Tibial nerve (tissue), 4 donors: Measurements from ENCODE around the gene VWCE. TPM values are rescaled to one million over a fixed set of nuclear protein-coding genes. Genes with fewer than 3 reads are reported as not detected.
"Not testable (repeated sequence)": the region's sequence is repeated elsewhere in the genome, so short reads cannot be mapped to it uniquely, and the experiment has no call there.

Source experiments
- DNase-seq, 2 donors: peaks; one replicate each; pipeline ENCODE4 v3.0.0-alpha.2; 2019; ENCODE audit warnings: low spot score in 2 of 2
- H3K27ac ChIP-seq, 4 donors: fragments of 200-600 bp; sonication (generic) in 3 of 4; one replicate each; pipeline ENCODE4 v1.5.1; 2017 to 2019; ENCODE audit warnings: mild to moderate bottlenecking in 1 of 4
- H3K27me3 ChIP-seq, 2 donors: fragments of 200-600 bp; sonication (generic) in 1 of 2; one replicate each; pipeline versions ENCODE4 v1.5.1 to v1.6.0; 2017 to 2019
- H3K36me3 ChIP-seq, 3 donors: fragments of 200-600 bp; sonication (generic); one replicate each; pipeline ENCODE4 v1.5.1; 2018 to 2019
- H3K4me1 ChIP-seq, 4 donors: fragments of 200-600 bp; sonication (generic) in 3 of 4; one replicate each; pipeline ENCODE4 v1.5.1; 2017 to 2019
- H3K4me3 ChIP-seq, 4 donors: fragments of 200-600 bp; sonication (generic) in 3 of 4; one replicate each; pipeline ENCODE4 v1.5.1; 2017 to 2019; ENCODE audit warnings: mild to moderate bottlenecking in 1 of 4, moderate library complexity in 1 of 4
- H3K9me3 ChIP-seq, 4 donors: fragments of 200-600 bp; sonication (generic) in 3 of 4; one replicate each; pipeline ENCODE4 v1.5.1; 2017 to 2019
- WGBS, 2 donors: methylation state at CpG; one replicate each; pipeline ENCODE4 v1.1.5; 2018; 5-methylcytosine and 5-hydroxymethylcytosine counted together
- total RNA-seq, 4 donors: library from RNA; depleted of rRNA; stranded (reverse); fragments of >200 nt; gene quantifications; one replicate each; pipeline ENCODE4 v1.1.0, GENCODE V29; 2016

The VWCE gene
- total RNA-seq, 4 donors from 2014 or later: 1.3 to 6.3 (median 4.3) TPM

DNA sequence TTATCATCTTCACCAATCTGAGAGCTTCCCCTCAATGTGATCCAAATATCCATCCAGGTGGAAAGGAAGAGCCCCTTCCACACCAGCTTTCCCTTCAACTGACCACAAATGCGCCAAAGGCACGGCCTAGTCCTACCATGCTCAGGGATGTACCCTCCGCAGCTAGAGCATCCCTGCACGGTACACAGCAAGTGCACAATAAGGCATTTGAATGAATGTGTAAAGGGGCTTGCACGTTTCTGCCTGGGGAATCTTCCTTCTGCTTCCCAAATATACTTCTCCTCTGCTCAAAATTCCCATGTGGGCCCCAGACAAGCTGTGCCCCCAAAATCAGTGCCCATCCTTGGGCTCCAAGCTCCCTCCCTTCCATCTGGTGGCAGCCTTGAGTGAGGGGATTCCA lies 76.1 kb downstream of the VWCE start:
- not testable (repeated sequence) for H3K36me3 ChIP-seq, H3K27ac ChIP-seq, H3K27me3 ChIP-seq, H3K4me3 ChIP-seq, DNase-seq, H3K4me1 ChIP-seq, H3K9me3 ChIP-seq
- 78 to 92% methylated on average over 5 of the region's 5 CpGs for WGBS, 2 donors

DNA sequence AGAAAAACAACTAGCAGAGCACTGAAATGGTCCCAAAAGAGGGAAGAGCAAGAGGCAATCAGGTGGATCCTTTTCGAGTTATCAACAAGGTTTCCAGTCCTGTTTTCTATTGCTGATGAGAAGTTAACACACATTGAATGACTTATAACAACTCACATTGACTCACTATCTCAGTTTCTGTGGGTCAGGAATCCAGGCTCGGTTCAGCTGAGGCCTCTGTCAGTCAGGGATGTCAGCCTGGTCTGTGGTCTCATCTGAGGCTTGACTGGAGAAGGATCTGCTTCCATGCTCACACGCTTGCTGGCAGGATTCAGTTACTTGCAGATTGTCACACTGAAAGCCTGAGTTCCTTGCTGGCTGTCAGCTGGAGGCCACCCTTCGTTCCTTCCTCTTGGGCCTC lies 76.8 kb downstream of the VWCE start:
- DNase-seq, H3K4me3 ChIP-seq, H3K4me1 ChIP-seq, H3K27me3 ChIP-seq, H3K36me3 ChIP-seq, H3K27ac ChIP-seq, H3K9me3 ChIP-seq: not testable (repeated sequence)
- no CpG with 5 or more reads among the region's 4 CpGs for WGBS, 2 donors

DNA sequence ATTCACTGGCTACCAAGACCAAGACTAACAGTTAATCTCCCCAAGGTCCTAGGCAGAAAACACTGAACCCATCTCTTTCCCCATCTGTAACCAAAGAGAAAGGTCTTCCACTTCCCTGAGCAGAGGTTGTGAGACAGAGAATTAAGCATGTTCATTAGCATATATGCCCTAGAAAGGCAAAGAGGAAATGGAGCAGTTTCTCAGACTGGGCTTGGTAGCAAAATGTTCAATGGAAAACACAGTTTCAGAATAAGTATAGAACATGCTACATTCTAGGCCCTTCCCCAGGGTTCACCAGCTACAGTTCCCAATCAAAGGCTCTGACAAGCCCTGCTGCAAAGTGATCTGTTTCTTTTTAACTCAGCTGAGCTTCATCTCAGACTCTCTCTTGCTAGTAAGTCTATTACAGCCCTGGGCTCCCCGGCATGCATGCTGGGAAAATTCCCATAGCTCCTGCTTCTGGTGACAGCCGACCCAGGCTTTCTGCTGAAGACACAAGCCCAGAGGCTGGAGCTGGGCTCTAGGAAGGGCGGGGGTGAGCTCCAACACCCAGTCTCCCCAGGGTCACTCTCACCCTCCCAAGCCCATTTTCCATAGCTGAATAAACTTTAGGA lies 81.3 kb downstream of the VWCE start:
- H3K9me3 ChIP-seq, DNase-seq, H3K4me3 ChIP-seq, H3K27ac ChIP-seq, H3K27me3 ChIP-seq, H3K4me1 ChIP-seq, H3K36me3 ChIP-seq: not testable (repeated sequence)
- WGBS, 2 donors: no CpG with 5 or more reads among the region's 3 CpGs

DNA sequence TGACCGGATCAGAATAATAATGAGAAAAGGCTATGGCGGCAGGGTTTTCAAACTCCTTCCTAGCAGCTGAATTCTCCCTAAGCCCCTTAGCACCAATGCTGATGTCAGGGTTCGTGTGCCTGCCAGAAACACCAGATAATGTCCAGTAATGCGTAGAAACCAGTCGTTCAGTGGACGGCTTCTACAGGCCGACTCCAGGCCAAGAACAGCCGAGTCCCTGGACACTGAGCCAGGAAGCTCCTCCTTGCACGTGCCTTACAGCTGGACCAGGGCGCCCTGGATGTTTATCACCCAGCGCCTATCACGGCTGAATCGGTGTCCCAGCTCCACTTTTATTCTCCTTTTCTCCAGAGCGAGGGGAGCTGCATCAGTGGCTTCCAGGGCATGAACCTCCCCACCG lies 82.9 kb downstream of the VWCE start:
- not testable (repeated sequence) for H3K27me3 ChIP-seq, DNase-seq, H3K4me1 ChIP-seq, H3K9me3 ChIP-seq, H3K27ac ChIP-seq, H3K4me3 ChIP-seq, H3K36me3 ChIP-seq
- WGBS, 2 donors: no CpG with 5 or more reads among the region's 15 CpGs

DNA sequence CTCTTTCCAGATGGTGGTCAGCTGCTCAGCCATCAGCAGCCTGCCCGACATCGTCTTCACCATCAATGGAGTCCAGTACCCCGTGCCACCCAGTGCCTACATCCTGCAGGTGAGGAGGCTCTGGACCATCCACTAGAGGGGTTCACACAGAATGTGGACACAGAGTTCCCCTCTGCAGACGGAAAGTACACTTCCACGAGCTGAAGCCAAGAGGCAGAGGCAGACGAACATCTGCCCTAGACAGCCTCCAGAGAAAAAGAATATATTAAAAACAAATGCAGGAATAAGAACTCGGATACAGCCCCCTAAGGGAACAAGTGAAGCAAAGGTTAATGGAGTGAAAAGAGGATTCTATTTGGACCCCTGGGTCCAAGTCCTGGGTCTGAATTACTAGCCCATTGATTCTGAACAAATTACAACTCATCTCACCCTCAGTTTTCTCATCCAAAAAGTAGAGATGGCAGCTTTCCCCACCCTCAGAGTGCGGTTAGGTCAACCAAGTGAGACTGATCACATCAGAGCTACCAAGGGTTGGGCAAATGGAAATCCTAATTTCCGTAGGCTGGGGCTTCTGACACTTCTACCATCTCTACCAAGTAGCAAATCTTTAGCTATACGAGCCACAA lies 83.7 kb downstream of the VWCE start:
- H3K36me3 ChIP-seq, DNase-seq, H3K4me3 ChIP-seq, H3K4me1 ChIP-seq, H3K9me3 ChIP-seq, H3K27me3 ChIP-seq, H3K27ac ChIP-seq: not testable (repeated sequence)
- WGBS, 2 donors: 46 to 64% methylated on average over 6 to 7 of the region's 10 CpGs

DNA sequence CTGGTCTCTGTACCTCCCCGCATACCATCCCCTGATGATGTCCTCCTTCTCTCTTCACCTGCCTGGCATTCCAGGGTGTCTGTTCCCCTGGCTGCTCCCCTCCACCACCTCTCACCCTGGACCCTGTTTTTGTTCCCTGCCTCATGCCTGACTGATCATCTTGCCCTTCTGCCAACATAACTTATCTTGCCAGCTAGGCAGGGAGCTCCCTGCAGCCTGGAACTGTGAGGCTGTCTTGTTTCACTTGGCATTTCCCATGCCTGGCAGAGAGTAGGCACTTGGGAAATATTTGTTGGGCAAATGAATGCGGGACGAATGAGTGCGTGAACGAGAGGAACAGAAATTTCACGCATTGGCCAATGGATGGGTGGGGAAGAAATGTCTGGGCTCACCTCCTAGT lies 84.5 kb downstream of the VWCE start:
- not testable (repeated sequence) for H3K4me1 ChIP-seq, H3K9me3 ChIP-seq, H3K27ac ChIP-seq, H3K27me3 ChIP-seq, H3K4me3 ChIP-seq, H3K36me3 ChIP-seq, DNase-seq
- WGBS, 2 donors: no CpG with 5 or more reads among the region's 6 CpGs

Other genes starting within 250 kb of the VWCE start
- gene CD5, start 192.8 kb downstream of the VWCE start, total RNA-seq: 1 to 10 TPM in 1 of 4 donors, under 1 TPM in 3; 0.20 to 1.8 (median 0.43) TPM
- gene VPS37C, start 133.9 kb downstream of the VWCE start, total RNA-seq: 10 to 100 TPM; 11.8 to 22.2 (median 13.6) TPM
- gene PGA3, start 91.8 kb downstream of the VWCE start, total RNA-seq: 10 to 100 TPM in 1 of 4 donors, 1 to 10 TPM in 1, not detected in 2; 1.5 to 11.1 TPM
- gene PGA4, start 73.0 kb downstream of the VWCE start, total RNA-seq: 10 to 100 TPM in 1 of 4 donors, 1 to 10 TPM in 2, not detected in 1; 2.2 to 10.5 (median 8.6) TPM
- gene PGA5, start 54.1 kb downstream of the VWCE start, total RNA-seq: 1 to 10 TPM in 1 of 4 donors, not detected in 3; 3.6 TPM
- 100 to 1,000 TPM; 100 to 138 (median 113) TPM for gene DDB1, start 37.8 kb upstream of the VWCE start, total RNA-seq
- gene TKFC, start 37.9 kb upstream of the VWCE start, total RNA-seq: 10 to 100 TPM; 15.0 to 39.6 (median 24.5) TPM
- gene CYB561A3, start 66.6 kb upstream of the VWCE start, total RNA-seq: 10 to 100 TPM; 44.2 to 68.2 (median 45.8) TPM
- gene TMEM138, start 67.1 kb upstream of the VWCE start, total RNA-seq: 10 to 100 TPM; 20.5 to 31.4 (median 26.9) TPM
- gene TMEM216, start 97.3 kb upstream of the VWCE start, total RNA-seq: 10 to 100 TPM; 14.2 to 21.9 (median 14.6) TPM
- 10 to 100 TPM; 38.1 to 48.6 (median 44.7) TPM for gene CPSF7, start 134.7 kb upstream of the VWCE start, total RNA-seq
- 10 to 100 TPM; 26.4 to 88.1 (median 70.3) TPM for gene SDHAF2, start 134.8 kb upstream of the VWCE start, total RNA-seq
- 1 to 10 TPM in 2 of 4 donors, under 1 TPM in 2; 0.21 to 3.6 (median 1.0) TPM for gene LRRC10B, start 213.4 kb upstream of the VWCE start, total RNA-seq